HG02571 (cell line): ENCODE measurements around the gene ZXDA.

ENCODE experiments used
- ATAC-seq: cut with Tn5 transposase; IDR thresholded peaks from one replicate; pipeline ENCODE4 v1.9.1; 2021; ENCODE audit warnings: mild to moderate bottlenecking, moderate library complexity; ENCODE audit not compliant: unreplicated experiment

The ZXDA gene

DNA sequence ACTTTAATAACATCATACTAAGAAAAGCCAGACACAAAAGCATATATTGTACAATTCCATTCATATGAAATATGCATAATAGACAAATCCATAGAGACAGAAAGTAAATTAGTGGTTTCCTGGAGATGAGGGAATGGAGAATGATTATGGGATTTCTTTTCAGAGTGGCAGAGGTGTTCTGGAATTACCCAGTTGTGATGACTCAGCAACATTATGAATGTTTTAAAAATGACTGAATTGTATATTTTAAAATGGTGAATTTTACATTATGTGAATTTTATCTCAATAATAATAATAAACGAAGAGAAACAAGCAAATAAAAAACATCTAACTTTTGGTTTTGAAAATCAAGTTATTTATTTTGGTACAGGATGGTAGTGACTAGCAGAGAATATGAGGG is 11.2 kb downstream of the ZXDA start:
- ATAC-seq, result no peak

DNA sequence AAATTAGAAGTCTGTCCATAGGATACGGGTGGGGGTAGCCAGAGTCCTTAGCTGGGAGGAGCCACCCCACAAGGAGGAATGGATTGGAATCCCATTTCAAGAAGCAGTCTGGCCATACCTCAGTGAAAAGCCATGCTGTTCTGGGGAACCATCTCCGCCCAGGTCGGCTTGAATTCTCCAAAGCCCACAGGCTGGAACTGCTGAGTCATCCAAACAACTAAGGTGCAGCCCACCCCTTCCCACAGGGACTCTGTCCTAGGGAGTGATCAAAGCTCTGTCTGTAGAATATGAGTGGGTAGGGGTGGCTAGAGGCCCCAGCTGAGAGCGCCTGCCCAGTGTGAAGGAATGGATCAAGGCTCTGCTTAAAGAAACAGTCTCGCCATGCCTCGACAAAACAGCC is 38.8 kb downstream of the ZXDA start:
- ATAC-seq, result no peak
